Sigmoid colon (tissue), 4 donors: ENCODE data around the gene LZTFL1.

Source experiments
- EP300 ChIP-seq, 4 donors: sonication (generic); formaldehyde crosslinking; IDR thresholded peaks; one replicate each; pipeline ENCODE4 v1.6.1; 2017; ENCODE audit warnings: antibody characterized with exemption in 4 of 4
- POLR2A ChIP-seq, 2 donors: fragments of 450-650 bp; IDR thresholded peaks; one replicate each; pipeline ENCODE4 v1.6.1; 2016; ENCODE audit warnings: antibody characterized with exemption in 2 of 2, mild to moderate bottlenecking in 2 of 2, moderate library complexity in 2 of 2
- POLR2AphosphoS5 ChIP-seq, 4 donors: sonication (generic); formaldehyde crosslinking; IDR thresholded peaks; one replicate each; pipeline ENCODE4 v1.6.1; 2017; ENCODE audit warnings: antibody characterized with exemption in 4 of 4
- TF ChIP-seq, protein P1 (sequence below), 4 experiments: fragments of 450-650 bp in 3 of 4; fragments of 200-600 bp in 1 of 4; IDR thresholded peaks; one replicate each; pipeline ENCODE4 v1.5.1; 2016 to 2019; ENCODE audit warnings: antibody characterized with exemption in 4 of 4, mild to moderate bottlenecking in 3 of 4, moderate library complexity in 2 of 4

GRCh38 chr3:45878124-45878523, 36.2 kb upstream of the LZTFL1 start:
- TF ChIP-seq, protein P1, sequence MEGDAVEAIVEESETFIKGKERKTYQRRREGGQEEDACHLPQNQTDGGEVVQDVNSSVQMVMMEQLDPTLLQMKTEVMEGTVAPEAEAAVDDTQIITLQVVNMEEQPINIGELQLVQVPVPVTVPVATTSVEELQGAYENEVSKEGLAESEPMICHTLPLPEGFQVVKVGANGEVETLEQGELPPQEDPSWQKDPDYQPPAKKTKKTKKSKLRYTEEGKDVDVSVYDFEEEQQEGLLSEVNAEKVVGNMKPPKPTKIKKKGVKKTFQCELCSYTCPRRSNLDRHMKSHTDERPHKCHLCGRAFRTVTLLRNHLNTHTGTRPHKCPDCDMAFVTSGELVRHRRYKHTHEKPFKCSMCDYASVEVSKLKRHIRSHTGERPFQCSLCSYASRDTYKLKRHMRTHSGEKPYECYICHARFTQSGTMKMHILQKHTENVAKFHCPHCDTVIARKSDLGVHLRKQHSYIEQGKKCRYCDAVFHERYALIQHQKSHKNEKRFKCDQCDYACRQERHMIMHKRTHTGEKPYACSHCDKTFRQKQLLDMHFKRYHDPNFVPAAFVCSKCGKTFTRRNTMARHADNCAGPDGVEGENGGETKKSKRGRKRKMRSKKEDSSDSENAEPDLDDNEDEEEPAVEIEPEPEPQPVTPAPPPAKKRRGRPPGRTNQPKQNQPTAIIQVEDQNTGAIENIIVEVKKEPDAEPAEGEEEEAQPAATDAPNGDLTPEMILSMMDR (IDR thresholded peaks at IDR 0.05) = no peak
- TF ChIP-seq EP300 (IDR thresholded peaks at IDR 0.05) (no peak), POLR2A (IDR thresholded peaks at IDR 0.05) (no peak), POLR2AphosphoS5 (IDR thresholded peaks at IDR 0.05) (no peak)
